Stimulated activated CD8-positive, alpha-beta memory T cell treated with anti-CD3 and anti-CD28 coated beads, Interleukin-4, amount 100 ng/mL, for 1 hour (primary cell): ENCODE results near the gene UBXN11.

Source experiments
- DNase-seq, 2 donors: peaks; one replicate each; pipeline ENCODE4 v3.0.0-alpha.2; 2020; ENCODE audit warnings: low read depth in 2 of 2, low spot score in 1 of 2

UBXN11 gene

GRCh38 chr1:26287033-26287711 is 19.3 kb downstream of the UBXN11 start:
- peak in 1 of 2 donors; percentile 46 for DNase-seq

GRCh38 chr1:26286064-26286416 is 20.4 kb downstream of the UBXN11 start:
- DNase-seq = no peak

DNA sequence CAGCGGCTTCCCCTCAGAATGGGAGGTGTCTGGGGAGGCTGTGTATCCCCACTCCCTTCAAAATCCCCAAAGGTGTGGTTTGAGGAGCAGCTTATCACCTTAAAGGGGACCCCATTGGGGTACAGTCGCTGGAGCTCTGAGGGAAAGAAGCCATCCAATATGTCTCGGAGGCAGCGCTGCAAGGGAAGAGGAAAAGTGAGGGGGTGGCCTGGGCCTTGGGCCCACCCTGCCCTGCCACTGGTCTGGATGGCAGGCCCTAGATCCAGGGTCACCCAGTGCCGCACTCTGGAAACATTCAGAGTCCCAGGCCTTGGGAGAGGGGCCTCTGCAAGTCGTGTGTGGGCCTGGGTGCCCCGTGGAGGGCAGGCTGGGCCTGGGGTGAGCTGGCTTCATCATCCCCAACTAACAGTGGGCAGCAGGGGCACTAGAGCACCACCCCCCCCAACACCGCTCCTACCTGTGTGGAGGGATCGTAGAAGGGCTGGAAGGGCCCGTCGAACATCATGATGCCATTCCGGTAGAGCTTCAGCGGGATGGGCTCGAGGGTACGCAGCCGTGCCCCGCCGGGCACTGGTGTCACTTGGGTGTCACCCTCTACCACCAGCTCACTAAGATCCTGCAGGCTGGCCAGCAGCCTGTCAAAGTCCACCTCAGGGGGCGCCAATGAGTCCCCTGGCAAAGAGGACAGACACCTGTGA is 20.9 kb downstream of the UBXN11 start:
- no peak for DNase-seq

DNA sequence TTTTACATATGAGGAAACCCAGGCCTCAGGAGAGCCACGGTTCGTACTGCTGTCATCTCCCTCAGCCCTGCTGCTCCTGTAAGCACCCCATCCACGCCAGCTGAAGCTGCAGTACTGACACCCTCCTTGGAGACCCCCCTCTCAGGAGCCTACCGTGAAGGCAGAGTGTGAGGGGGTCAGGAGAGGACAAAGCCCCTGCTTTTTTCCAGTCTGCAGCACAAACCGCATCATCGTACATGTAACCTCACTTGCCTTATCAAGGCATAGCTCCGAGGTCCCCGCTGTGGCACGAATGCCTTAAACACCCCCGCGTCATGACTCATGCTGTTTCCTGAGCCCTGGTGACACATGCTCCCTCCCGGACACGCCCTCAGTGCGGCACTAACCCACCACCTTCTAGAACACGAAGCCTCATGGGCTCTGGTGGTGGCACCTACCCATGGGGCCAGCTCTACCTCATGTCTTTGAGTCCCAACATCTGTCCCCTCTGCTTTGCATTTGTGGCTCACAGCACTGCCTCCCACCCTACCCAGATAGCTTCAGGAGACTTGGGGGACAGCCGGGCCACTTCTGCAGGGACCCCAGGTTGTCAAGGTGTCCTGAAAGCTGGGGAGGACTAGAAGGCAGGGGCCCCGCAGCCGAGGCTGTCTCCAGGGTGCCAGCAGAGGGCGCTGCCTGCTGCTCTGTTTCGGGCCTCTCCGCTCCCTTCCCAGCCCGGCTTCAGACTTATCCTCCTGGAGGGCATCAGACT is 21.7 kb downstream of the UBXN11 start:
- peak; percentile 79 to 92 for DNase-seq

DNA sequence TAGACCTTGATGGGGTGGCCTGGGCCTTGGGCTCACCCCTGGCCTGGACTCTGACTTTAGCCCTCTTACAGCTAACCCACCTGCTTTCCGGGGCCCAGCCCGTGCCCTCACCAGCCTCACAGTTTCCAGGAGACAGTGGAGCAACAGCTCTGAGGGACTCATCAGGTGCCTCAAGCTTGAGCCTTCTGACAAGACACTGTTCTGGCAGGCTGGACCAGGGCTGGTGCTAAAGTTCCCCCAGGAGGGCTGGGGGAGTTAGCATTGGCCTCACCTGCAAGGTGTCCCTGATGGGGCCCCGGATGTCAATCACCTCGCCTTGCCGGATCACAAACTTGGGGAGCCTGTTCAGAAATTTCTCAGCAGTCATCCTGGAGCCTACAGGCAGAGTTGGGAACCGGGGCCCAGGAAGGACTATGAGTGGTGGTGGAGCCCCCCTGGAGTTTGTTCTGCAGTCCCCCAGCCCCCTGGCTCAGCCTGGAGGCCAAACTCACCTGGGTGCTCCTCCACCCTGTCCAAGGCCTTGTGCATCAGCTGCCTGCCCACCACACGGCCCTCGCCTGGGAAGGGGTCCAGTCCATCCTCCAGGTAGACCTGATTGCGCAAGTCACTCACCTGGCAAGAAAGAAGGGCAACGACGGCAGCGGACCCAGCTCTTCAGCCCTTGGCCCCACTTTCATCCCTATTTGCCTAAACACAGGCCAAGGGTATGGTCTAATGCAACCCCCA is 22.4 kb downstream of the UBXN11 start:
- no peak for DNase-seq

- DNase-seq = no peak
These were observed 23.1 kb downstream of the UBXN11 start for GRCh38 chr1:26283279-26283853.

- DNase-seq = no peak
These were observed 24.0 kb downstream of the UBXN11 start for GRCh38 chr1:26282401-26282918.

- no peak for DNase-seq
These were observed 24.5 kb downstream of the UBXN11 start for GRCh38 chr1:26281971-26282370.

DNA sequence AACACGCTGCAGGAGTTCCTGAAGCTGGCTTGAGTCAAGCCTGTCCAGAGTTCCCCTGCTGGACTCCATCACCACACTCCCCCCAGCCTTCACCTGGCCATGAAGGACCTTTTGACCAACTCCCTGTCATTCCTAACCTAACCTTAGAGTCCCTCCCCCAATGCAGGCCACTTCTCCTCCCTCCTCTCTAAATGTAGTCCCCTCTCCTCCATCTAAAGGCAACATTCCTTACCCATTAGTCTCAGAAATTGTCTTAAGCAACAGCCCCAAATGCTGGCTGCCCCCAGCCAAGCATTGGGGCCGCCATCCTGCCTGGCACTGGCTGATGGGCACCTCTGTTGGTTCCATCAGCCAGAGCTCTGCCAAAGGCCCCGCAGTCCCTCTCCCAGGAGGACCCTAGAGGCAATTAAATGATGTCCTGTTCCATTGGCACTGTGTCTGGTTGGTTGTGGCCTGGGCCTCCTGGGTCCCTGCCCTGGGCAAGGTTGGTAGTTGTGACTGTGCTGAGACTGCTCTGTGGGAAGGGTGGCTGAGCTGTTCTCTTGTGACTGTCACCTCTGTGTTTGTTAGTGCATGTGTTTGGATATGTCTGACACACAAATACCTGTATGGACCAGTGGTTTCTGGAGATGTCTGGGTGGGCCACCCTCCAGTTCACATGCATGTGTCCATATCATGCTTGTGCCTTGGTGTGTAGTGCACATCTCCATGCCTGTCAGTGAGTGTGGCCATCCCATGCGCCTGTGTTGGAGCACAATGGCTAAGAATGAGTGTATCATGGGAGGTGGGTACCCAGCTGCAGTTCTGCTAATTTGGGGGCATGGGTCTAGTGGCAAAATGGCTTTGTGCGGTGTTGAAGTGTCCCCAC is 25.1 kb downstream of the UBXN11 start:
- DNase-seq = no peak

- no peak for DNase-seq
These were observed 25.9 kb downstream of the UBXN11 start for GRCh38 chr1:26280333-26281042.

- peak; percentile 56 to 73 for DNase-seq
These were observed 26.7 kb downstream of the UBXN11 start, which contains the start of gene SH3BGRL3 for GRCh38 chr1:26279456-26280332. SH3BGRL3 (plus strand) TSS chr1:26280086; CDS start chr1:26280156, 70 bp downstream.

GRCh38 chr1:26278724-26279455 is 27.5 kb downstream of the UBXN11 start:
- no peak for DNase-seq

DNA sequence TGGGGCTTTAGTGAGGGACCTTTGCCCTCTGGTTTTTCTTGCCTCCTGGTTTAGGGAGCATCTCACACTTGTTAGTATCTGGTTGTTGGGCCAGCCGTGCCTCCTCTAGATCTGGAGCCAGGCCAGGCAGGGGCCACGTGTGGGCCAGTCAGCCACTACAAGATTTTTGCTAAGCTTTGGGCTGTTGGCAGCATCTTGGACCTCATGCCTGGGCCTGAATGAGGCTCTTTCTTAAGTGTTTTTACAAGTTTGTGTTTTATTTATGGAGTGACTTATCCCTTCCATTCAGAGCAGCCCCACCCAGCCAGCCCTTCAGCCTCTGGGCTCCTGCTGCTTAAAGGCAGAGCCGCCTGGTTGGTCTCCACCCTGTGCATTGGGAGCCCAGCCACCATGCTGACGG is 28.1 kb downstream of the UBXN11 start:
- no peak for DNase-seq

GRCh38 chr1:26277719-26278118 is 28.7 kb downstream of the UBXN11 start:
- no peak for DNase-seq

GRCh38 chr1:26277261-26277661 is 29.2 kb downstream of the UBXN11 start:
- DNase-seq = no peak

DNA sequence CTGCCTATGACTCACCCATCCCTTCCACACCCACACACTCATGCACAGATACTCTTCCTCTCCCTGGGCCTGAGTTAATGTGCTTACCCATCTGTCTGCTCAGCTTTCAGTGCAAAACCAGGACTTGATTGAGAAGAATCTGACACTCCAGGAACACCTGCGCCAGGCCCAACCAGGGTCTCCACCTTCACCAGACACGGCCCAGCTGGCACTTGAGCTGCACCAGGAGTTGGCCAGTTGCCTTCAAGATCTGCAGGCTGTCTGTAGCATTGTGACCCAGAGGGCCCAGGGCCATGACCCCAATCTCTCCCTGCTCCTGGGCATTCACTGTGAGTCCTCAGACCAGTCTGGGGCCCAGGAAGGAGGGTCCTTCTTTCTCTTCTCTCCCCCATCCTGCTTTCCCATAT is 30.0 kb downstream of the UBXN11 start:
- no peak for DNase-seq

- peak in 1 of 2 donors; percentile 55 for DNase-seq
These were observed 30.6 kb downstream of the UBXN11 start for GRCh38 chr1:26275580-26276431.
